ENCODE measurements around the gene ATAT1. TPM values are rescaled to one million over a fixed set of nuclear protein-coding genes. Genes with fewer than 3 reads are reported as not detected.

Gene ATAT1
- total and polyA plus RNA-seq, 2 experiments from 2014 or later: 12.8 to 23.0 TPM

DNA sequence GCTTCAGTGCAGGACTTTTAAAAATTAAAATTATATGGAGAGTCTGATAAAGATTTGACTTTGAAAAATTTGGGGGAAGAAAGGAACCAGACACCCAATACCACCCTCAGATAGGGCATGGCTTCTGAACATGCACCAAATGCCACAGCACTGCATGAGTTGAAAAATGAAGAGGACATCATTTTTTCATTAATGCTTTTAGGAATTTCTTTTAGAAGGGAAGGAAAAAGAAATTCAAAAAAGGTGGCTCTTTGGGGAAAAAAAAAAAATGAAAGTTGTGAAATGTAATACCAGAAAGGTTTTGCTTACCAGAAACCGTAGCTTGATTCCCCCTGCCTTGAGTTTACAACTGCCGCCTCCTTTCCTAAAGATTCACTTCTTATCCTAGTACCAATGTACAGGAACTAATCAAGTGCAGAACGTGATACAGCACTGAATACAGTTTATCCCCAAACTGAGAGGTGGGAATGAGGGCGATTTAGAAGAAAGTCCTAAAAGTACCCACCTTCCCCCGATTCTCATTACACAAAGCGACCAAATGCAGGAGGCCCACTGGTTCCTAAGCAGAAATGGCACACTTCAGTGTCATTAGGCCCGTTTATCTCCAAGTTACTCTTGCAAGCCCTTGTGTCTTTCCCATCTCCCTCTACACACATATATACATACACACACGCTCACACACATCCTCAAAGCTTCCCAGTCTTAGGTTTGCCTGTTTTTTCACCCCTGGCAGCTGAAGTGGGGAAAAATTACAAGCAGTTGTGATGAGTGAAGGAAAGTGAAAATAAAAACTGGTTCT is 12.4 kb upstream of the ATAT1 start:
- peaks cover 18% of the 10 kb centered on the region; the same call in 2 of the 3 replicates for H3K9me3 Mint-ChIP-seq
- H3K4me3 Mint-ChIP-seq: peak overlapping the region; percentile 96
- Histone ChIP-seq H3K9me2 (ENCODE audit: insufficient read depth) (no peaks in the 10 kb centered on the region), H3K4me1 (ENCODE audit: insufficient read depth) (peaks cover 19% of the 10 kb centered on the region), H3K27me3 (ENCODE audit: insufficient read depth) (no peaks in the 10 kb centered on the region), H3K4me3 (peak overlapping the region; percentile 44), H3K36me3 (ENCODE audit: insufficient read depth) (peaks cover 18% of the 10 kb centered on the region), H3K4me2 (peak overlapping the region; percentile 68), H2AFZ (no peak overlapping the region), H3F3A (replicated peaks; ENCODE audit: low read depth) (peaks cover 7% of the 10 kb centered on the region; the same call in 1 of the 2 replicates), H4K20me1 (replicated peaks; ENCODE audit: insufficient read depth) (peaks cover 10% of the 10 kb centered on the region), H3K27ac (ENCODE audit: low read depth) (peak overlapping the region; percentile 78), H3K79me2 (replicated peaks; ENCODE audit: insufficient read depth) (peaks cover 54% of the 10 kb centered on the region)
- no peak for DNase-seq (ENCODE audit: low spot score)
- ATAC-seq: no peak
- peak overlapping the region; percentile 100 for H3K27ac Mint-ChIP-seq
- H3K4me1 Mint-ChIP-seq: peaks cover 36% of the 10 kb centered on the region
- no peak for TF ChIP-seq EZH2phosphoT487 (IDR thresholded peaks at IDR 0.05; ENCODE audit: unreplicated experiment)
- TF ChIP-seq, protein P1, sequence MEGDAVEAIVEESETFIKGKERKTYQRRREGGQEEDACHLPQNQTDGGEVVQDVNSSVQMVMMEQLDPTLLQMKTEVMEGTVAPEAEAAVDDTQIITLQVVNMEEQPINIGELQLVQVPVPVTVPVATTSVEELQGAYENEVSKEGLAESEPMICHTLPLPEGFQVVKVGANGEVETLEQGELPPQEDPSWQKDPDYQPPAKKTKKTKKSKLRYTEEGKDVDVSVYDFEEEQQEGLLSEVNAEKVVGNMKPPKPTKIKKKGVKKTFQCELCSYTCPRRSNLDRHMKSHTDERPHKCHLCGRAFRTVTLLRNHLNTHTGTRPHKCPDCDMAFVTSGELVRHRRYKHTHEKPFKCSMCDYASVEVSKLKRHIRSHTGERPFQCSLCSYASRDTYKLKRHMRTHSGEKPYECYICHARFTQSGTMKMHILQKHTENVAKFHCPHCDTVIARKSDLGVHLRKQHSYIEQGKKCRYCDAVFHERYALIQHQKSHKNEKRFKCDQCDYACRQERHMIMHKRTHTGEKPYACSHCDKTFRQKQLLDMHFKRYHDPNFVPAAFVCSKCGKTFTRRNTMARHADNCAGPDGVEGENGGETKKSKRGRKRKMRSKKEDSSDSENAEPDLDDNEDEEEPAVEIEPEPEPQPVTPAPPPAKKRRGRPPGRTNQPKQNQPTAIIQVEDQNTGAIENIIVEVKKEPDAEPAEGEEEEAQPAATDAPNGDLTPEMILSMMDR (conservative IDR thresholded peaks at IDR 0.05; ENCODE audit: low read depth in 2 of 2): no peak
- TF ChIP-seq, protein P2, sequence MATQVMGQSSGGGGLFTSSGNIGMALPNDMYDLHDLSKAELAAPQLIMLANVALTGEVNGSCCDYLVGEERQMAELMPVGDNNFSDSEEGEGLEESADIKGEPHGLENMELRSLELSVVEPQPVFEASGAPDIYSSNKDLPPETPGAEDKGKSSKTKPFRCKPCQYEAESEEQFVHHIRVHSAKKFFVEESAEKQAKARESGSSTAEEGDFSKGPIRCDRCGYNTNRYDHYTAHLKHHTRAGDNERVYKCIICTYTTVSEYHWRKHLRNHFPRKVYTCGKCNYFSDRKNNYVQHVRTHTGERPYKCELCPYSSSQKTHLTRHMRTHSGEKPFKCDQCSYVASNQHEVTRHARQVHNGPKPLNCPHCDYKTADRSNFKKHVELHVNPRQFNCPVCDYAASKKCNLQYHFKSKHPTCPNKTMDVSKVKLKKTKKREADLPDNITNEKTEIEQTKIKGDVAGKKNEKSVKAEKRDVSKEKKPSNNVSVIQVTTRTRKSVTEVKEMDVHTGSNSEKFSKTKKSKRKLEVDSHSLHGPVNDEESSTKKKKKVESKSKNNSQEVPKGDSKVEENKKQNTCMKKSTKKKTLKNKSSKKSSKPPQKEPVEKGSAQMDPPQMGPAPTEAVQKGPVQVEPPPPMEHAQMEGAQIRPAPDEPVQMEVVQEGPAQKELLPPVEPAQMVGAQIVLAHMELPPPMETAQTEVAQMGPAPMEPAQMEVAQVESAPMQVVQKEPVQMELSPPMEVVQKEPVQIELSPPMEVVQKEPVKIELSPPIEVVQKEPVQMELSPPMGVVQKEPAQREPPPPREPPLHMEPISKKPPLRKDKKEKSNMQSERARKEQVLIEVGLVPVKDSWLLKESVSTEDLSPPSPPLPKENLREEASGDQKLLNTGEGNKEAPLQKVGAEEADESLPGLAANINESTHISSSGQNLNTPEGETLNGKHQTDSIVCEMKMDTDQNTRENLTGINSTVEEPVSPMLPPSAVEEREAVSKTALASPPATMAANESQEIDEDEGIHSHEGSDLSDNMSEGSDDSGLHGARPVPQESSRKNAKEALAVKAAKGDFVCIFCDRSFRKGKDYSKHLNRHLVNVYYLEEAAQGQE (IDR thresholded peaks at IDR 0.05; ENCODE audit: unreplicated experiment): no peak
- TF ChIP-seq POLR2AphosphoS5 (IDR thresholded peaks at IDR 0.05; ENCODE audit: low read depth): peak; percentile 44; the same call in 1 of the 2 replicates
- H3K36me3 Mint-ChIP-seq (ENCODE audit: low read depth): peaks cover 82% of the 10 kb centered on the region
- peaks cover 40% of the 10 kb centered on the region for H3K27me3 Mint-ChIP-seq (ENCODE audit: insufficient read depth, low read depth, poor library complexity)

DNA sequence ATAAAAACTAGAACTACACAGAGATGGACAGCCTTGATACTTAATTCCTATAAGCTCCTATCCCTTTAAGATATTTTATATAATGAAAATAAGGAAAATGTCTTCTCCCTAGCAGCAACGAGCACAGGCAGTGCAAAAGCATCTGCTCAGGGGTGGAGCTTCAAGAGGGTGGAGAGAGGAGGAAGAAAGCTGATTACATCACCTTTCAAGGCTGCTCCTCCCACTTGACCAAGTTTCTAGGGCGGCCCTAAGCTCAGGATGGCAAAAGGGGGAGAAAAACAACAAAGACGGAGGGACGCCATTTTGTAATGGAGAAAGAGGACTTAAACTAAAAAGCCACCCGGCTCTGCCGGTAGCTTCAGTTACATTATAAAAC is 11.8 kb upstream of the ATAT1 start:
- TF ChIP-seq JUNB (IDR thresholded peaks at IDR 0.05; ENCODE audit: unreplicated experiment): no peak
- TF ChIP-seq EZH2 (IDR thresholded peaks at IDR 0.05; ENCODE audit: low read depth, unreplicated experiment): no peak
- TF ChIP-seq, protein P3, sequence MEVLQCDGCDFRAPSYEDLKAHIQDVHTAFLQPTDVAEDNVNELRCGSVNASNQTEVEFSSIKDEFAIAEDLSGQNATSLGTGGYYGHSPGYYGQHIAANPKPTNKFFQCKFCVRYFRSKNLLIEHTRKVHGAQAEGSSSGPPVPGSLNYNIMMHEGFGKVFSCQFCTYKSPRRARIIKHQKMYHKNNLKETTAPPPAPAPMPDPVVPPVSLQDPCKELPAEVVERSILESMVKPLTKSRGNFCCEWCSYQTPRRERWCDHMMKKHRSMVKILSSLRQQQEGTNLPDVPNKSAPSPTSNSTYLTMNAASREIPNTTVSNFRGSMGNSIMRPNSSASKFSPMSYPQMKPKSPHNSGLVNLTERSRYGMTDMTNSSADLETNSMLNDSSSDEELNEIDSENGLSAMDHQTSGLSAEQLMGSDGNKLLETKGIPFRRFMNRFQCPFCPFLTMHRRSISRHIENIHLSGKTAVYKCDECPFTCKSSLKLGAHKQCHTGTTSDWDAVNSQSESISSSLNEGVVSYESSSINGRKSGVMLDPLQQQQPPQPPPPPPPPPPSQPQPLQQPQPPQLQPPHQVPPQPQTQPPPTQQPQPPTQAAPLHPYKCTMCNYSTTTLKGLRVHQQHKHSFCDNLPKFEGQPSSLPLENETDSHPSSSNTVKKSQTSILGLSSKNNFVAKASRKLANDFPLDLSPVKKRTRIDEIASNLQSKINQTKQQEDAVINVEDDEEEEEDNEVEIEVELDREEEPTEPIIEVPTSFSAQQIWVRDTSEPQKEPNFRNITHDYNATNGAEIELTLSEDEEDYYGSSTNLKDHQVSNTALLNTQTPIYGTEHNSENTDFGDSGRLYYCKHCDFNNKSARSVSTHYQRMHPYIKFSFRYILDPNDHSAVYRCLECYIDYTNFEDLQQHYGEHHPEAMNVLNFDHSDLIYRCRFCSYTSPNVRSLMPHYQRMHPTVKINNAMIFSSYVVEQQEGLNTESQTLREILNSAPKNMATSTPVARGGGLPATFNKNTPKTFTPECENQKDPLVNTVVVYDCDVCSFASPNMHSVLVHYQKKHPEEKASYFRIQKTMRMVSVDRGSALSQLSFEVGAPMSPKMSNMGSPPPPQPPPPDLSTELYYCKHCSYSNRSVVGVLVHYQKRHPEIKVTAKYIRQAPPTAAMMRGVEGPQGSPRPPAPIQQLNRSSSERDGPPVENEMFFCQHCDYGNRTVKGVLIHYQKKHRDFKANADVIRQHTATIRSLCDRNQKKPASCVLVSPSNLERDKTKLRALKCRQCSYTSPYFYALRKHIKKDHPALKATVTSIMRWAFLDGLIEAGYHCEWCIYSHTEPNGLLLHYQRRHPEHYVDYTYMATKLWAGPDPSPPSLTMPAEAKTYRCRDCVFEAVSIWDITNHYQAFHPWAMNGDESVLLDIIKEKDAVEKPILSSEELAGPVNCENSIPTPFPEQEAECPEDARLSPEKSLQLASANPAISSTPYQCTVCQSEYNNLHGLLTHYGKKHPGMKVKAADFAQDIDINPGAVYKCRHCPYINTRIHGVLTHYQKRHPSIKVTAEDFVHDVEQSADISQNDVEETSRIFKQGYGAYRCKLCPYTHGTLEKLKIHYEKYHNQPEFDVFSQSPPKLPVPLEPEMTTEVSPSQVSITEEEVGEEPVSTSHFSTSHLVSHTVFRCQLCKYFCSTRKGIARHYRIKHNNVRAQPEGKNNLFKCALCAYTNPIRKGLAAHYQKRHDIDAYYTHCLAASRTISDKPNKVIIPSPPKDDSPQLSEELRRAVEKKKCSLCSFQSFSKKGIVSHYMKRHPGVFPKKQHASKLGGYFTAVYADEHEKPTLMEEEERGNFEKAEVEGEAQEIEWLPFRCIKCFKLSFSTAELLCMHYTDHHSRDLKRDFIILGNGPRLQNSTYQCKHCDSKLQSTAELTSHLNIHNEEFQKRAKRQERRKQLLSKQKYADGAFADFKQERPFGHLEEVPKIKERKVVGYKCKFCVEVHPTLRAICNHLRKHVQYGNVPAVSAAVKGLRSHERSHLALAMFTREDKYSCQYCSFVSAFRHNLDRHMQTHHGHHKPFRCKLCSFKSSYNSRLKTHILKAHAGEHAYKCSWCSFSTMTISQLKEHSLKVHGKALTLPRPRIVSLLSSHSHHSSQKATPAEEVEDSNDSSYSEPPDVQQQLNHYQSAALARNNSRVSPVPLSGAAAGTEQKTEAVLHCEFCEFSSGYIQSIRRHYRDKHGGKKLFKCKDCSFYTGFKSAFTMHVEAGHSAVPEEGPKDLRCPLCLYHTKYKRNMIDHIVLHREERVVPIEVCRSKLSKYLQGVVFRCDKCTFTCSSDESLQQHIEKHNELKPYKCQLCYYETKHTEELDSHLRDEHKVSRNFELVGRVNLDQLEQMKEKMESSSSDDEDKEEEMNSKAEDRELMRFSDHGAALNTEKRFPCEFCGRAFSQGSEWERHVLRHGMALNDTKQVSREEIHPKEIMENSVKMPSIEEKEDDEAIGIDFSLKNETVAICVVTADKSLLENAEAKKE (CRISPR knock-in tag; IDR thresholded peaks at IDR 0.05): no peak
- TF ChIP-seq EZH2phosphoT487 (IDR thresholded peaks at IDR 0.05; ENCODE audit: unreplicated experiment): no peak
- peak; percentile 49; the same call in 1 of the 2 replicates for TF ChIP-seq POLR2AphosphoS5 (IDR thresholded peaks at IDR 0.05; ENCODE audit: low read depth)
- Mint-ChIP-seq H3K4me1 (peaks cover 36% of the 10 kb centered on the region), H3K27me3 (ENCODE audit: insufficient read depth, low read depth, poor library complexity) (peaks cover 40% of the 10 kb centered on the region), H3K4me3 (peak overlapping the region; percentile 96), H3K9me3 (peaks cover 18% of the 10 kb centered on the region; the same call in 2 of the 3 replicates), H3K36me3 (ENCODE audit: low read depth) (peaks cover 82% of the 10 kb centered on the region), H3K27ac (peak overlapping the region; percentile 100)
- Histone ChIP-seq H2AFZ (no peak overlapping the region), H3K36me3 (ENCODE audit: insufficient read depth) (peaks cover 12% of the 10 kb centered on the region; the same call in 1 of the 2 replicates), H3K9me2 (ENCODE audit: insufficient read depth) (no peaks in the 10 kb centered on the region), H3K4me2 (peak overlapping the region; percentile 74), H3F3A (replicated peaks; ENCODE audit: low read depth) (peaks cover 7% of the 10 kb centered on the region; the same call in 1 of the 2 replicates), H3K79me2 (replicated peaks; ENCODE audit: insufficient read depth) (peaks cover 54% of the 10 kb centered on the region), H3K27ac (ENCODE audit: low read depth) (peak overlapping the region; percentile 98), H4K20me1 (replicated peaks; ENCODE audit: insufficient read depth) (peaks cover 7% of the 10 kb centered on the region), H3K4me1 (ENCODE audit: insufficient read depth) (peaks cover 19% of the 10 kb centered on the region), H3K27me3 (ENCODE audit: insufficient read depth) (no peaks in the 10 kb centered on the region), H3K4me3 (peak overlapping the region; percentile 56)
- DNase-seq (ENCODE audit: low spot score) (peak; percentile 99), ATAC-seq (peak; percentile 72)
